Measurements from ENCODE around the gene SGCG.

DNA sequence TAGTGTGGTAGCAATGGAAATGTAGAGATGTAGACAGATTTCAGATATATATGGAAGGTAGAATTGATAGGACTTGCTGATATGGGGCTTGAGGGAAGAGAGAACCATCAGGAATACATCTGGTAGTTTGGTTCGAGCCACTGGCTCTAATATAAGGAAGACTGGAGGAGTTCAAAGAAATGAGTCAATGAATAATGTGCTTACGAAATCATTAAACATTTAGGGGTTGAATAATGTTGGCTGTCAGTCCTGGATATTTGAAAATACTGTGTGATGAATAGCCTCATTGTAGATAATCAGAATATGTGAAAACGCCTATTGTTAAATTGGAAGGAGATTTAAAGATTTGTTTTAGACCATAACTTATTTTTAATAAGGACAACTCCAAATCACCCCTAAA, 21.6 kb downstream of the SGCG start:
- no peak for TF ChIP-seq GATA2 (IDR thresholded peaks at IDR 0.05; ENCODE audit: low read depth, low read length)
- TF ChIP-seq GATA3 (IDR thresholded peaks at IDR 0.05; ENCODE audit: low read depth, low read length), result no peak

Measured in SH-SY5Y (cell line).